Fibroblast of villous mesenchyme (primary cell): ENCODE data around the gene MRPL9. TPM values are rescaled to one million over a fixed set of nuclear protein-coding genes. Genes with fewer than 3 reads are reported as not detected.
A peak's percentile ranks its signal among the peaks of the same experiment; 100 is the strongest.
"Not testable (repeated sequence)": the region's sequence is repeated elsewhere in the genome, so short reads cannot be mapped to it uniquely, and the experiment has no call there.

Experiments
- DNase-seq: peaks from one replicate; pipeline ENCODE4 v3.0.0-alpha.2; 2010; ENCODE audit warnings: low read depth
- H3K4me3 ChIP-seq: 2 replicates; pipeline ENCODE4 v1.5.1; 2011; ENCODE audit warnings: low read depth, mild to moderate bottlenecking, low read length
- total RNA-seq: library from RNA; depleted of rRNA; stranded (reverse); fragments of >200 nt; gene quantifications from 2 replicates; pipeline ENCODE4 v1.2.3, GENCODE V29; 2012
- TF ChIP-seq, protein P1 (sequence below): IDR thresholded peaks from 2 replicates; pipeline ENCODE4 v1.5.1; 2012; ENCODE audit warnings: low read depth, mild to moderate bottlenecking, low read length; ENCODE audit not compliant: insufficient read depth

MRPL9 gene
- total RNA-seq, 1 donor: 91.5 TPM

GRCh38 chr1:151759241-151759640 lies 4.1 kb downstream of the MRPL9 start:
- no peak overlapping the region for H3K4me3 ChIP-seq
- TF ChIP-seq, protein P1, sequence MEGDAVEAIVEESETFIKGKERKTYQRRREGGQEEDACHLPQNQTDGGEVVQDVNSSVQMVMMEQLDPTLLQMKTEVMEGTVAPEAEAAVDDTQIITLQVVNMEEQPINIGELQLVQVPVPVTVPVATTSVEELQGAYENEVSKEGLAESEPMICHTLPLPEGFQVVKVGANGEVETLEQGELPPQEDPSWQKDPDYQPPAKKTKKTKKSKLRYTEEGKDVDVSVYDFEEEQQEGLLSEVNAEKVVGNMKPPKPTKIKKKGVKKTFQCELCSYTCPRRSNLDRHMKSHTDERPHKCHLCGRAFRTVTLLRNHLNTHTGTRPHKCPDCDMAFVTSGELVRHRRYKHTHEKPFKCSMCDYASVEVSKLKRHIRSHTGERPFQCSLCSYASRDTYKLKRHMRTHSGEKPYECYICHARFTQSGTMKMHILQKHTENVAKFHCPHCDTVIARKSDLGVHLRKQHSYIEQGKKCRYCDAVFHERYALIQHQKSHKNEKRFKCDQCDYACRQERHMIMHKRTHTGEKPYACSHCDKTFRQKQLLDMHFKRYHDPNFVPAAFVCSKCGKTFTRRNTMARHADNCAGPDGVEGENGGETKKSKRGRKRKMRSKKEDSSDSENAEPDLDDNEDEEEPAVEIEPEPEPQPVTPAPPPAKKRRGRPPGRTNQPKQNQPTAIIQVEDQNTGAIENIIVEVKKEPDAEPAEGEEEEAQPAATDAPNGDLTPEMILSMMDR: no peak
- no peak for DNase-seq

DNA sequence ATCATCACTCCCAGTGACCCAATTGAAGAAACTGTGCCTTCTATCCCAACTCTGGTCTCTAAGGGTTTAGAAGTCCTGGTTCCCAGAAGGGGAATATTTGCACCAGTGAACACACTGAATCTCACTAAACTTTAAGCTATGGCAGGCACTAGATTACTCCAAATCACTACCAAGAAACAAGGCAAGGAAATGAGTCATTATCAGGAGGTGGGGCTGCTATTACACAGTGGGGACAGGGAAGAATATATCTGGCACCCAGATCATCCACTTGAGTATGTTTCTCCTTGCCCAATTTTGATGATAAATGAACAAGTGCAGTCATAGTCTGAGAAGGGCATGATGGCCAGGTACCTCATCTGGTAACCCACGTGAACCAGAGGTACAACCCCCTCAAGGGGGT lies 7.0 kb downstream of the MRPL9 start:
- TF ChIP-seq, protein P1: no peak
- DNase-seq: peak; percentile 9

GRCh38 chr1:151741516-151741915 lies 21.8 kb downstream of the MRPL9 start:
- TF ChIP-seq, protein P1: no peak
- H3K4me3 ChIP-seq: no peak overlapping the region
- no peak for DNase-seq

More for the DNA sequence above, 7.0 kb downstream of the MRPL9 start:
- H3K4me3 ChIP-seq: no peak overlapping the region

DNA sequence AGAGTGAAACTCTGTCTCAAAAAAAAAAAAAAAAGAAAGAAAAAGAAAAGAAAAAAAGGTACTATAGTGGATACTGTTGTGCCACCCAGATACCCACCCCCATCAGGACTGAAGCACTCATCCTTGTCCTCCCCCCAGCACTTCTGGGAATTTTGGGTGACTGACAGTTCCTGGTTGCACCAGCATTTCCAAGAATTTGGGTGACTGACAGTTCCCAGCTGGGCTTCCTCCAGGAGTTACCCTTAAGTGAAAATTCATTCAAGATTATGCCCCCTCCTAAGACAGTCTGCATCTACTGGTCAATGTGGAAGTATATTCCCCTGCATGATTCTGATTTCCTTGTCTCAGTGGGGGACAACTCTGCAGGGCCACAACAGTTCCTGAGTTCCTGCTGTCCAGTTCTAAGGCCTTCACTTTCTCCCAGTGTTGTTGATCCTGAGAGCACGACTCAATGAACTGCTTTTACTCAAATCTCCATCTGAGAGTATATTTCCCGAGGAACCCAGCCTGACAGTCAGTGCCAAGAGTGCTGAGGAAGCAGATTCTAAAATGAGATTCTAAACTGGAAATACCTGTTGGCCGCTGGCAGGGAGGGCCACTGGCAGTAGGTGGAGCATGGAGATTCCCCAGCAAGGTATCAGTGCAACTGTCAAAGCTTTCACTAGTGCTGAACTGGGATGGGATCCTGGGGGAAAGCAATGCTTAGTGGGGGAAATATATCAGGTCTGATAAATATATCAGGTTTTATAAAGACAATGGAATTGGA lies 23.5 kb downstream of the MRPL9 start:
- TF ChIP-seq, protein P1: no peak

GRCh38 chr1:151737479-151737878 lies 25.8 kb downstream of the MRPL9 start:
- no peak for DNase-seq
- TF ChIP-seq, protein P1: no peak
- no peak overlapping the region for H3K4me3 ChIP-seq

More for the DNA sequence above, 23.5 kb downstream of the MRPL9 start:
- no peak for DNase-seq
- H3K4me3 ChIP-seq: no peak overlapping the region

GRCh38 chr1:151737026-151737425 lies 26.3 kb downstream of the MRPL9 start:
- TF ChIP-seq, protein P1: no peak
- no peak overlapping the region for H3K4me3 ChIP-seq
- DNase-seq: no peak

- not testable (repeated sequence) for H3K4me3 ChIP-seq, DNase-seq
These were observed 29.3 kb downstream of the MRPL9 start for GRCh38 chr1:151733995-151734394.
